HG02678 (cell line): ENCODE data around the gene EXOC3L1.

Experiments
- ATAC-seq: cut with Tn5 transposase; IDR thresholded peaks from one replicate; pipeline ENCODE4 v1.9.1; 2021; ENCODE audit warnings: mild to moderate bottlenecking, moderate library complexity; ENCODE audit not compliant: unreplicated experiment

The EXOC3L1 gene

DNA sequence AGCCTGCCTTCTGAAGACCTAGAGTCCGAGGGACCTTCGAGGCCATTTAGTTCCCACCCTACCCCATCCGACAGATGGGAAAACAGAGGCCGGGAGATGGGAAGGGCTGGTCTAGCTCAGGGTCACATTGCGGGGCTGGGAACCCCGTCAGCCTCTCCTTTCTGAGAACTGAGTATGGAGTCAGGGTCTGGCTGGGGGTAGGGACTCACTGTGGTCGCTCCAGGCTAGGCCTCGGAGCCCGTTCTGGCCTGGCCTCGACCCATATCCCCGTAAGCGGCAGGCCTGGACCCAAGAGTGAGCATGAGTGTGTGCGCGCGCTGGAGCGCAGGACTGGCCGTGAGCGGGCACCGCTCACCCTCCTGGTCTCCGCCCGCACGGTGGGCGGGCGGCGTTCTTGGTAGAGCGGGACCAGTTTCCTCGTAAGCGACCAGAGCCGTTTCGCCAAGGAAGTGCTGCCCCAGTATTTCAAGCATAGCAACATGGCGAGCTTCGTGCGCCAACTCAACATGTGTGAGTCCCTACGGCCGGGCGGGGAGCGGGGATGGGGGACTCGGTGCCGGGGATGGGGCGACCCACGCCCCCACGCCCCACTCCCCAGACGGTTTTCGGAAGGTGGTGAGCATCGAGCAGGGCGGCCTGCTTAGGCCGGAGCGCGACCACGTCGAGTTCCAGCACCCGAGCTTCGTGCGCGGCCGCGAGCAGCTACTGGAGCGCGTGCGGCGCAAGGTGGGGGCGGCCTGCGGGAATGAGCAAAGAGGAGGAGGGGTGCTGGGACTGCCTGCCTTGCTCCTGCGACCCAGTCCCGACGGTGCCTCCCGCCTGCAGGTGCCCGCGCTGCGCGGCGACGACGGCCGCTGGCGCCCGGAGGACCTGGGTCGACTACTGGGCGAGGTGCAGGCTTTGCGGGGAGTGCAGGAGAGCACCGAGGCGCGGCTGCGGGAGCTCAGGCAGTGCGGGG lies 24.5 kb downstream of the EXOC3L1 start:
- ATAC-seq = no peak

DNA sequence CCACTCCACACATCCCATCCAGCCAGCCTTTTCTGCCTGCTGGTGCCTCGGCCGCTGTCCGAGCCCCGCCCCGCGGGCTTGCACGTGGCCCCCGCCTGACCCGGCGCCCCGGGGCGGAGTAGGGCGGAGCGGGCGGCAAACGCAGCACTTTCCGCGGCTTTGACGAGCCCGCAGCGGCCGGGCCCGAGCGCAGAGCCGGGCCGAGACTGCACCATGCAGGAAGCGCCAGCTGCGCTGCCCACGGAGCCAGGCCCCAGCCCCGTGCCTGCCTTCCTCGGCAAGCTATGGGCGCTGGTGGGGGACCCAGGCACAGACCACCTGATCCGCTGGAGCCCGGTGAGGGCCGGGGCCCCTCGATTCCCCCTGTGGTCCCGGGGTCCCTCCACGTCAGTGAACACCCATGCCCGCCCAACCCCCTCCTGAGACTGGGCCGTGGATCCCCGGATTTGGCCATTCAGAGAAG lies 25.3 kb downstream of the EXOC3L1 start, which contains the start of gene HSF4:
TSS of gene HSF4 (plus strand) at position 147 of the 463 bp plus-strand sequence. CDS start at position 214, 67 bp downstream.
- no peak for ATAC-seq

DNA sequence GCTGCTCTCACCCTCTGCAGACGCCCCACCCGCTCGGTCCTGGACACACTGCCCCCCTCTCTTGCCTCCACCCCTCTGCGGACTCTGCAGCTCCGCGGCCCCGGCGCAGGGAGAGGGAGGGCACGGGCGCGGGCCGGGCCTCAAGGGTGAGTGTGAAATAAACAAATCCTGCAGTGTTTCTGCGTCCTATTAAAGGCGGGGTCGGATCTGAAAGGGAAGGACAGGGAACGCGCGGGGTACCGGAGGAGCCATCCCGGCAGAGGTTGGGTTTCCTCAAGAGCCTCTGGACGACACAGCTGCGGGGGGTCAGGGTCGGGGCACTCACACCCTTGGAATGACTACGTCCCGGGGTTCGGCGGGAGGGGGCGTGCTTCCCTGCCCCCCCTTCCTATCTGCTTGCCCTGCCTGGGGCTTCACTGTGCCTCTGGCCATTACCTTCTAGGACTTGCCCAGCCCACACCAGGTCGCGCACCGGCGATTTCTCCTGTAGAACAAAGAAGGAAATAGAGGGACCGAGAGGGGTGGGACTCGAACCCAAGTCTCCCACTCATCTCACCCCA lies 25.9 kb downstream of the EXOC3L1 start:
- ATAC-seq = no peak

DNA sequence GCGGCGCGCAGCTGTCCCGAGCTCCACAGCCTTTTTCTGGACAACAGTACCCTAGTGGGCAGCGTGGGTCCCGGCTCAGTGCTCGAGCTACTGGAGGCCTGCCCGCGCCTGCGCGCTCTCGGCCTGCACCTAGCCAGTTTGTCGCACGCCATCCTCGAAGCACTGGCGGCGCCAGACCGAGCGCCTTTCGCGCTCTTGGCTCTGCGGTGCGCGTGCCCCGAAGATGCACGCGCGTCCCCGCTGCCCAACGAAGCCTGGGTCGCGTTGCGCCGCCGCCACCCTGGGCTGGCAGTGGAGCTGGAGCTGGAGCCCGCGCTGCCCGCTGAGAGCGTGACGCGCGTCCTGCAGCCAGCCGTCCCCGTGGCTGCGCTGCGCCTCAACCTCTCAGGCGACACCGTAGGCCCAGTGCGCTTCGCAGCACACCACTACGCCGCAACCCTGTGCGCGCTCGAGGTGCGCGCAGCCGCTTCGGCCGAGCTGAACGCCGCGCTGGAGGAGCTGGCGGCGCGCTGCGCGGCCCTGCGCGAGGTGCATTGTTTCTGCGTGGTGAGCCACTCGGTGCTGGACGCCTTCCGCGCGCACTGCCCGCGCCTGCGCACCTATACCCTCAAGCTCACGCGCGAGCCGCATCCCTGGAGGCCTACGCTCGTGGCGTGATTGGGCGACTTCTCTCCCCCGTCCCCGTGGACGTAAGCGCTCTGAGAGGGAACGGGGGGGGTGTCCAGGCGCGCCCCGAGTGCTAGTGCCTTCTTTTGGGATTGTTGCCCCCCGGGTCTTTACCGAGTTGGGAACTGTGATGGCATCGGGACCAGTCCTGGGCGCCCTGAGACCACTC lies 26.6 kb downstream of the EXOC3L1 start:
- ATAC-seq = no peak

DNA sequence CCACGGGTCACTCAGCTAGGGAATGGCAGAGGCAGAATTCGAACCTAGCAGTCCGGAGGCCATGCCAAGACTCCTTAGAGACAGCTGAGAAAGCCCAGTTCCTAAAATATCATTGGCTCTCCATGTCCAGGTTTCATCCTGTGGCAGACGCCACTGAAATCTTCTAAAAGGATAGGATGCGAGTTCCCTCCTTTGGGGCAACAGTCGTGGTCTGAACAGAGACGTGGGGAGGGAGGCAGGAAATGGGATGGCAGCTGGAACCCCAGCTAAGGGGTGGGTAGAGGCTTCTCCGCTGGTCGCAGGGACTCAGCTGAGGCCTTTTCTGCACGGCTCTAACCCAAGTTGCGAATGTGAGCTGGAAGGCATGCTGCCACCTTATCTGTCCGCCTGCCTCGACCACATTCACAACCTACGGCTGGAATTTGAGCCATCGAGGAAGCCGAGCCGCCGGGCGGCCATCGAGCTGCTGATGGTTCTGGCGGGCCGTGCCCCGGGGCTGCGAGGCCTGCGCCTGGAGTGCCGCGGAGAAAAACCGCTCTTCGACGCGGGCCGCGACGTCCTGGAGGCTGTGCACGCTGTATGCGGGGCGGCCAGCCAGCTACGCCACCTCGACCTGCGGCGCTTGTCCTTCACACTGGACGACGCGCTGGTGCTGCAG lies 27.3 kb downstream of the EXOC3L1 start:
- no peak for ATAC-seq

DNA sequence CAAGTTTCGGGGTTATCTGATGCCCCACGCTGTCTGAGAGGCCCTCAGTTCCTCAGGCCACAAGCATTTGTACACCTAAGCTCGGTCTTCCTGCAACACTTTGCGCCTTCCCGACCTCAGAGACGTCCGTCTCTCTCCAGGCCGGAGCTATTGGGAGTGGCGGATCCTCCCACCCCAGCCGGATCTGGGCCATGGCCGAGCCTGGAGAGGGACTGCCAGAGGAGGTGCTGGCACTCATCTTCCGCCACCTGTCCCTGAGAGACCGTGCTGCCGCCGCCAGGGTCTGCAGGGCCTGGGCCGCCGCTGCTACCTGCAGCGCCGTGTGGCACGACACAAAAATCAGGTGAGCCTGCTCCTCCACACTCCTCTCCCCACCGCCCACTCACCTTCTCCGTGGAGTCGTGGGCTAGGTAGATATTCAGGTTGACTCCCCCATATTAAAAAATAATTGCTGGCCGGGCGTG lies 28.3 kb downstream of the EXOC3L1 start:
- ATAC-seq = no peak

DNA sequence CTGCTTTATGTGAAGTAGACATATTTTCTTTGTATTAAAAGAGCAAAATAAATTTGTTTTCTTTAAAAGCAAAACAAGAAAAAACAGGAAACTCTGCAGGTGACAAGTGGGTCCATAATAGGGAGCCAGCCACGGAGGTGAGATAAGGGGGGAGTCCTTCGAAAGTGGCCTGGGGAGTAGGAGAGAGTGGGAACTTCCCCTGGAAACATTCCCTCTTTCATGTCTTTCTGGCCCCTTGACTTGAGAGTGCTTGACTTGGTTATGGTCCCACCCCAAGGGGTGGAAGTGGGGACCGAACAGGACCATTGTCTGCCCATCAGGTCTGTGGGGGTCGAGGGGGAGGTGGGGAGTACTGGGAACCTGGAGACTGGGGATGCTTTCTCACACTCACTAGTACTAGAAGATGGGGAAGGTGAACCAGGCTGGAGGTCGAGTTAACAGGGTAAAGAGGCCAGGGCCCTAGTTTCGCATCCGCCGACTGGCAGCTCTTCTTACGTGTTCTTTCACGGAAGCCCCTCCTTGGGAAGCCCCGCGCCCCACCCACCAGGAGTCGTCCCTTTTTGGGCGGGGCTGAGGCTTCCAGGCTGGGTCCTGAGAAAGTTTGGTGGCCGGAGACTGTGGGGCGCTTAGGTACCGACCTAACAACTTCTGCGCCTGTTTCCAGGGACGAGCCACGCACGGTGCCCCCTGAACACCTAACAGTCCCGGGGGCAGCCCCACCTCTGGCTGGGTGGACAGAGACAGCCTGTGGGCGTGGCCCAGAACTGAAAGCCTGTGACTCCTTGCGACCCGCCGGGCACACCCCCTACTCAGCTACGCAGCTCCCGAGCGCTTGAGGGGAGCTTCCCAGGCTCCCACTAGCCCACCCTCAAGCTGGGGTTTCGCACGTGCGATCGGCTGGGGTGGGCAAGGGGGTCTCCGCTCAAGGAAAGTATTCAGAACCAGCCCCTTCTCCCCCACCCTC lies 31.0 kb downstream of the EXOC3L1 start:
- ATAC-seq = peak; percentile 33

DNA sequence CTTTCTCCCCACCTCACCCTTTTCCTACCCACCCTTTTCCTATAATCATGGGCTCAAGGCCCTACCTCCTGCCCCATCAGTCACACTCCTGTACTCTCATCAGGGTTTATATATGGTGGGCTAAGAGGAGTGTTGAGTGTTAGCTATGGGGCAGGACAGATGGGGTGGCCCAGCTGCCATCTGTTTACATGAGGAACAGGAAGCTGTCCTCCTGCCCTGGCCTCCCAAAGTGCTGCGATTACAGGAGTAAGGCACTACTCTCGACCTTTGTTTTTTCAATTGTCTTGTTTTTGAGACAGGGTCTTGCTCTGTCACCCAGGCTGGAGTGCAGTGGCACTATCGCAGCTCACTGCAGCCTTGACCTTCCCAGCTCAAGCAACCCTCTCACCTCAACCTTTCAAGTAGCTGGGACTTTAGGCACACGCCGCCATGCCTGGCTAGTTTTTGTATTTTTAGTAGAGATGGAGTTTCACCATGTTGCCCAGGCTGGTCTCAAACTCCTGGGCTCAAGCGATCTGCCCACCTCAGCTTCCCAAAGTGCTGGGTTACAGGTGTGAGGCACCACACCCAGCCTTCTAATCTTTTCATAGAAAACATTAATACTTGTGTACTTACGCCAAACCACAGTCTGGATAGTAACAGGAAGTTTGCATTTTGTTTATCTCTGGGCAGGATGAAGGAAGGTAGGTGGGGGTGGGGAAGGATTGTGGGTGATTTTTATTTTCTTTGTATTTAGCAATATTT lies 31.9 kb downstream of the EXOC3L1 start:
- ATAC-seq = no peak

DNA sequence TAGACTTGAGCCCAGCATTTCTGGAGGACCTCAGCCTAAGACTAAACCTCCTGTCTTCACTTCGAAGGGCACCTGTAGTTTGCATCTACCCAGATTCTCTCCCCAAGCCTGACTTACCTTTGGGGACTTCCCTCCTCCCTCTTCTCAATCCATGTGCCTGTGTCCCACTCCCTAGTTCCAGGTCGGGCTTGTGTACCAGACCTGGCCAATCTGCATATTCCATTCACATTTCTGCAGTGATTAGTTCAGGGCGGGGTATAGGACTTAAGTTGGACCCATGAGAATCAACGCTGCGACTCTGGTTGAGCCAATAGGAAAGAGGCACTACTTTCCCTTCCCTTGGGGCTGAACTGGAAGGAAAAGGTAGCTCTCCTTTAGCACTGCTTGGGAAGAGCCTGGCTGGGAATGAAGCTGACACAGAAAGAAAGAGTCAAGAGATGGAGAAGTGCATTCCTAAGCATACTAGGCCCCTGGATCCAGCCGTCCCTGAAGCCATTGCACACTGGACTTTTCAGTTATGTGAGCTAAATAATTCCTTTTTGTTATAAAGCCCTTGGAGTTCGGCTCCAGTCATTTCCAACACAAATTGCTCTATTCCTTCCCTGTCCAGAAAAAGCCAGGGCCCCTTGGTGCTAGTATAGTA lies 32.7 kb downstream of the EXOC3L1 start:
- ATAC-seq = no peak

DNA sequence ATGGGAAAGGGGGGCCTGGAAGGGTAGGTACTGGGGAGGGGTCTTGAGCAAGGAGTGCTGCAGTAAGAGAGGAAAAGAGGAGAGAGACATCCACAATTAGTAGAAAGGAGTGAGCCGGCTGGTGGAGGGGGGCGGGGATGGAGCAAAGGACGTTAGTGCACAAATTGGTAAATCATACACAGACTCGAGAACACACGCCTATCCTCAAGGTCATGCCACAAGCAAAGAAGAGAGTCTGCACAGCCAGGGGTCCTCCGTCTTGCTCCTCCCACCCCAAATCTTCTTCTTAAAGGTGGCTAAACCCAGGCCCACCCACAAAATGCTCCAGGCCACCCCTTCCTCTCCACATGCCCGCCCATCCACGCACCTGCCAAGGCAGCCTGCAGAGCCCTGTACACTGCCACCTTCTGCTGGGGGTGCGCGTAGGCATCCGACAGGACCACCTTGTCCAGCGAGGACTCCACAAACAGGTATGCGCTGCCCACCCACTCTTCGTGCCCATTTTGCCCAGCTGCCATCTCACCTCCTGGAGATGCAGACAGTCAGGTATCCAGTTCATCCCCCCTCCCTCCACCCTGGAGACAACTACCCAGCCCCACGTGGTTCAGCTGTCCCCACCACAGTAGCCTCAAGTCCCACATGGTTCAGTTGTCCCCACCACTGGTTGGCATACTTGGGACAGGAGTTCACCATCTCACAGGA lies 33.6 kb downstream of the EXOC3L1 start:
- ATAC-seq = no peak

DNA sequence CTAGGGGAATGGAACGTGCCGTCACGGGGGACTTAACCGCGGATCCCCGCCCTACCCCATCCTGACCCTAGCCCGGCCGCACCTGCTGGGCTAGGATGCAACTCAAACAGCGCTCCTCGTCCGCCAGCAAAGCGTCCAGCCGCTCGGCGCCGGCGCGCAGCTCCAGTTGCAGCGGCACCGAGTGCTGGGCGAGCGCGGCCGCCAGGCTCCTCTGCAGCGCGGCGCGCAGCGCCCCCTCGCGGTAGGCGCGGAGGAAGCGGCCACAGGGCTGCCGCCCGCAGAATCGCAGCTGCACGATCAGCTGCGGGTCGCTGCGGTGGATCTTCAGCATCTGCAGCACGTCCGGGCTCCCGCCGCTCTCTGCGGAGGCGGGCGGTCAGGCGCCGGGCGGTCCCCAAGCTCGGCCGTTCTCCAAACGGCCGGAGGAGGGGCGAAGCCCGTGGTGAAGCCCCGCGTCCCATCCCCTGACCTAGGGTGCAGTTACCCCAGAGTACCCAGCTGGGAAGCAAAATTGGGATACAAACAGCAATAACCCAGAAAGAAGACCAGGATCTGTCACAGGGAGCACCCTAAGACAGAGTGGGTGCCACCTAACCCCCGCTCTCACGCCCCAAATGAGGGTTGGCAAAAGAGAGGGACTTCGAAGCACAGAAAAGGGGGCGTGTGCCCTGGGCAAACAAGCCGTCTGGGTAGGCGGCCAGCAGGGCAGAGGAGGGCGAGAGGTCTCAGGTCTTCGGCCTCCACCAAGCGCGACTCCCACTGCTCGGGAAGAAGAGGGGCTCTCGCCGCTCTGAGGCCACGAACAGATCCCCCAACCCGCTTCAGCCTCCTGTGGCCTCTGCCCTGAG lies 34.4 kb downstream of the EXOC3L1 start:
- no peak for ATAC-seq

DNA sequence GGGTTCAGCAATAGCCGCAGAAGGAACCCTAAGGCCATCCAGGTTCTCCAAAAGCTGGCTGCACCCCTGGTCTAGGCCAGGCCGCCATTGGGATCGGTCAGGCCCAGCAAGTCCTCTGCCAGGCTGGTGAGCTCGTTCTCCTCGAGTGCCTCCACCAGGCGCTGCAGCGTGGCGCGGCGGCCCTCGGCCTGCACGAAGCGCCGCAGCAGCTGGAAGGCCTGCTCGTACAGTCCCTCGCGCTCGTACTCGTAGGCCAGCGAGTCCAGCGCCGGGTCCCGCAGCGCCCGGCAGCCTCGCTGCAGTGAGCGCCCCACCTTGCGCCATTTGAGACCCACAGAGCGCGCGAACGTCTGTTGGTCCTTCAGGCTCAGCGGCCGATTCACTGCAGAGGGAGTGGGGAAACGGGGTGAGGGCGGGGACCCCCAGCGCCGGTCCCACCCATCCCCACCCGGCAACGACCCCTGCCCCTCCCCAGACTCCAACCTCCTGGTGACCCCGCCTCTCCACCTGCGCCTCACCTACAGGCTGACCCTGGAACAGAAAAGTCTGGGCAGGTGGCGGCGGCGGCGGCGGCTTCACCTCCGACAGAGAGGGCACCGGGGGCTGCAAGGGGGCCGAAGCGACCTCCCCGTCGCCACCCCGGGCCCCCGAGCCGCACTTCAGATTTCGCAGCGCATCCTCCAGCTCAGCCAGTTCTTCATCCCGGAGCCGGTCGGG lies 35.2 kb downstream of the EXOC3L1 start:
- no peak for ATAC-seq

DNA sequence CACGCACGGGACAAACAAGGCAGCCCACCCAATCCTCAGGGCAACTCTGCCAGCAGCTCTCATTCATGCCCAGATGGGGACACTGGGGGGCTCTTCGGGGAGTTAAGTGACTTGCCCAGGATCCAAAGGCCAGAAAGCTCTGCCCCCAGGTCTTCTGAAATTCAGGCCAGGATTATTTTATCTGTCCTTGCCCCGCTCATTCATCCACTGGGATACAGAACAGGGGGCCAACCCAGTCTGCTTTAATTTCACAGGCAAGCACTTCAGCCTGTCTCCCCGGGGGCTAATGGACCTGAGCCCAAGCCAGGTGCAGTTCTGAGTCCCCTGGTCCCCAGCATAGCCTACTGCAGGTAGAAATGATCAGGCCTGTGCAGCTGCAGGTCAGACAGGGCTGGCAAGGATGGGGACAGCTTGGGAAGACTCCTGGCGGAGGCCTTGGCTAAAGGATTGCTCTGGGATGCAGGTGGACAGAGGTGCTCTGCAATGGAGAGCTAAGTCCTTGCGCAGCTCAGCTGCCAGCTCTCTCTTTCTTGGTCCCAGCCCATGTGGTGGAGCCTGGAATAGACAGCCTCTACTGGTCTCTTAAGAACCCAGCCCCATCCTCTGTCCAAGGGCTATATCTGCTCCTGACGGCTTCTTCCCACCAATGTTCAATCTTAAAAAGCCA lies 38.4 kb downstream of the EXOC3L1 start:
- no peak for ATAC-seq

DNA sequence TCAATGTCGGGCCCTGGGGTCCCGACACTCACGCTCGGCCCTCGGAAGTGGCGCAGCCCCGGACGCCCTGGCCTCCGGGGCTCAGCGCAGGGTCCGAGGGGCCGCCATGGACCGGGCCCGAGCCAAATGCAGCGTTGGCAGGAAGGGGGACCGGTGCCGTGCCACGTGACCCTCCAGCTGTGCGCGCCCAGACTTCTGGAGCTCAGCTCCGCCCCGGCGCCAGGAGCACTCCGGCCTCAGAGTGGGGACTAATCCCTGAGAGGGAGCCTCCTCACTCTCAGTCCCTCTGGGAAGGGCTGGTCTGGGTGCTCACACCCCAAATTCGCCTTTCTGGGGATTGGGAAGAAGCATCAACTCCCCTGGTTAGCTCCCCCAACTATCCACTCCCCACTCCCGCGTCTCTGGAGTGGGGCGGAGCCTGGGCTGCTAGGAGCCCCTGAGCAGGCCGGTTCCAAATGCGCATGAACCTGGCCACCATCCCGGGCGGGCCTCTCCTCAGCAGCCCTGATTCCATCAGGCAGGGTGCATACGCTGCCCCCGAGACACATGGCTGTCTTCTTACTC lies 39.0 kb downstream of the EXOC3L1 start, which contains the start of gene B3GNT9:
TSS of gene B3GNT9 (minus strand) at position 166 of the 564 bp plus-strand sequence. CDS start 513 bp downstream, outside the sequence.
- ATAC-seq = peak; percentile 63
